GM10266 (cell line): ENCODE results near the gene OR6K3.

Source experiments
- DNase-seq: peaks from one replicate; pipeline ENCODE4 v3.0.0; 2012; ENCODE audit errors: extremely low spot score
- TF ChIP-seq, protein P1 (sequence below): IDR thresholded peaks from 2 replicates; pipeline ENCODE4 v1.5.1; 2012; ENCODE audit warnings: mild to moderate bottlenecking, low read depth; ENCODE audit not compliant: control insufficient read depth, insufficient read depth; ENCODE audit errors: missing control alignments

The OR6K3 gene

DNA sequence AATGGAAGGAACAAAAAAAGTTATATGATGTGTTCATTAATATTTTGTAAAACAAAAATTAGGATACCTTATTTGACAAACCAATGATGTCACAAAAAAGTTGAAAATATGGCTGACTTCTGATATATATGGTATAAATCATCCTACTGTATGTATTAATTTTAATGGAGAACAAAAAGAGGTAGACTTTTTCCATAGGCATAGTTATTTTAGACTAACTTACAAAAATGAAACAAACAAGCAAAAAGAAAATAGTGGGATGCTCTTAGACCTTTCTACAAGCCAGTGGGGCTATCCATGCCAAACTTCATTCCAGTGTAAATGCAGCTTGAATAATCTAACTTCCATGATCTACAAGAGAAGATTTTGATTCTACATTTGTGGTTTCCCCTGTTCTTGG, 33.5 kb downstream of the OR6K3 start:
- TF ChIP-seq, protein P1, sequence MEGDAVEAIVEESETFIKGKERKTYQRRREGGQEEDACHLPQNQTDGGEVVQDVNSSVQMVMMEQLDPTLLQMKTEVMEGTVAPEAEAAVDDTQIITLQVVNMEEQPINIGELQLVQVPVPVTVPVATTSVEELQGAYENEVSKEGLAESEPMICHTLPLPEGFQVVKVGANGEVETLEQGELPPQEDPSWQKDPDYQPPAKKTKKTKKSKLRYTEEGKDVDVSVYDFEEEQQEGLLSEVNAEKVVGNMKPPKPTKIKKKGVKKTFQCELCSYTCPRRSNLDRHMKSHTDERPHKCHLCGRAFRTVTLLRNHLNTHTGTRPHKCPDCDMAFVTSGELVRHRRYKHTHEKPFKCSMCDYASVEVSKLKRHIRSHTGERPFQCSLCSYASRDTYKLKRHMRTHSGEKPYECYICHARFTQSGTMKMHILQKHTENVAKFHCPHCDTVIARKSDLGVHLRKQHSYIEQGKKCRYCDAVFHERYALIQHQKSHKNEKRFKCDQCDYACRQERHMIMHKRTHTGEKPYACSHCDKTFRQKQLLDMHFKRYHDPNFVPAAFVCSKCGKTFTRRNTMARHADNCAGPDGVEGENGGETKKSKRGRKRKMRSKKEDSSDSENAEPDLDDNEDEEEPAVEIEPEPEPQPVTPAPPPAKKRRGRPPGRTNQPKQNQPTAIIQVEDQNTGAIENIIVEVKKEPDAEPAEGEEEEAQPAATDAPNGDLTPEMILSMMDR = no peak
- no peak for DNase-seq

DNA sequence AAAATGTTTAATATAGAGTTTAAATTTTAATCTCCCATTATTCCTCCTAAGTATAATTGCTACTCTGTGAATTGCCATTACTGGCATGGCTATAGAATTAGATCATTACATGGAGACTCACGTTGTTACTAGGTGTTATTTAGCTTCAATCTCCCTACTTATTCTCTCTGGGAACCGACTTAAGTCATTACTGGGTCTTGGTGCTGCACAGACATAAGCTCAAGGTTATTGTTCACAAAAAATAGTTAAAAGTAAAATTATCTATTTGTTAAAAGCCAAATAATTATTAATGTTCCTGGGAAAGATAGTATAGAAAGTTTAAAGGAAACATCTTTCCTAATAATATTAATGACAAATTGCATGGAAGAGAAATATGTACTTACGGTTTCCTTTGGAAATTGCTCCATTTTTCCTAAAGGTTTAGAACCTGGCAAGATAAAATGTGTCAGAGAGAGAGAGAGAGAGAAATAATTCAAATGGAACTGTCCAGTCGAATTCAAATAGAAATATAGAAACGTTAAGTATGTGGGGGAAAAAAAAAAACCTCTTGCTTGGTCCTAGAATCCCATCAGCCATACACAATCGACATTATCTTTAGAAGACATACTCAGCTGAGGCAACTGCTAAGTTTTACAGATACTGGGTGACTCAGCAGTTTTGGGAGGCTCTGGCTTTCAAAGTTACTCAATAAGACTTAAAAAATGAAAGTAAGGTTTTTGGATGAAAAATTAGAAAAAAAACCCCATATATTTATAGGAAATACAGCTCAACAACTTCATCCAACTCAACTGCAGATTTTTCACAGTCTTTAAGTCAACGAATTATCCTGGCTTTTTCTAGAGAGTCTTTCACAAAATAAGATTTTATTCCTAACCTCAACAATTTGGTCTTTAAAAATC, 34.2 kb downstream of the OR6K3 start, which contains the start of gene SPTA1:
SPTA1 (minus strand) TSS at position 605 of the 899 bp plus-strand sequence; CDS start at position 407, 198 bp downstream.
- DNase-seq = no peak
- TF ChIP-seq, protein P1 = no peak

DNA sequence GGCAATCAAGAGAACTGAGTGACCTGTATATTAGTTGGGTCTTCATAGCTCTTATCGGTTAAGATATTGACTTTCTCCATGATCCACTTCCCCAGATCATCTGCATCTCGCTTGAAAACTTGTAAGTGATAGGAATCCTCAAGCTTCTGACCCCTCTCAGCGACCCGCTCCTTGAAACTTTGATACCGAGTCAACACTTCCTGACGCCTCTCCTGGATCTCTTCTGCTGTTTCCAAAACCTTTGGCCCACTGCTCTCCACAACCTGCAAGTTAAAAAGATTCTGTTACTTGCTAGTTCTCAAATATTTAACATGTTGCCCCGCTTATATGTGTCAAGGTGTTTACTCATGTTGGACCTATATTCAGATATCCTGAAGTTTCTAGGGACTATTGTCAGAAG, 35.4 kb downstream of the OR6K3 start:
- TF ChIP-seq, protein P1 = no peak
- DNase-seq = no peak

DNA sequence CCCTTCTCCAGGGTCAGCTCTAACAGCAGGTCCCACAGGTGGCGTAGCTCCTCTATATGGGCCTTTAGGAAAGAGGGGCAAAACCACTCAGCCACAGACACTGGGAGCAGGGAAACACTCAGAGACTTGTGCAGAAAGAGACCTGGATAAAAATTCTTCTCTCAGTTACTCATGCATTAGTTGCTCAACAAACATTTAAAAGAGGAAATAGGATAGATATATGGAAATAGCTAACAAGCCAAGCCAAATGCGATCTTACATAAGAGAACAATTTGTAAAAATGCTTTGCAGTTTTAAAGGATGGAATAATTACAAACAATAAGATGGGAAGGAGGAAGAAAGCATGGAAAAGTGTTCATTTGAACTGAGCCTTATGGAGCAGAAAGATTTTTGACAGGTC, 38.9 kb downstream of the OR6K3 start:
- TF ChIP-seq, protein P1 = no peak
- DNase-seq = no peak

DNA sequence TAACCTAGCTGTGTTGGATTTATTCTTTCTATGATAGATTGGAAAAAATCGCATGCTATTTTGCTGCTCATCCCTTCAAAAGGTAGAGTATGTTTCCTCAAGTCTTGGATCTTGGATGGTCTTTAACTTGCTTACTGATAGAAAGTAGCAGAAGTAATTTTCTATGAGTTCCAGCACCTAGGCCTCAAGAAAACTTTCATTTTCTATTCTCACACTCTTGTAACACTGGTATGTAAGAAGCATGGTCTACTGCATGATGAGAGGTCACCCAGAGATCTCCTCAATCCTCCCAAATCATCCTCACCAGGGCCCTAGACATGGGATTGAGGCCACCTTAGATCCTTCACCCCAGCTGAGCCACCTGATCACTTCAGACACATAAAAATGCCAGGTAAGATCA, 41.2 kb downstream of the OR6K3 start:
- TF ChIP-seq, protein P1 = no peak
- no peak for DNase-seq

DNA sequence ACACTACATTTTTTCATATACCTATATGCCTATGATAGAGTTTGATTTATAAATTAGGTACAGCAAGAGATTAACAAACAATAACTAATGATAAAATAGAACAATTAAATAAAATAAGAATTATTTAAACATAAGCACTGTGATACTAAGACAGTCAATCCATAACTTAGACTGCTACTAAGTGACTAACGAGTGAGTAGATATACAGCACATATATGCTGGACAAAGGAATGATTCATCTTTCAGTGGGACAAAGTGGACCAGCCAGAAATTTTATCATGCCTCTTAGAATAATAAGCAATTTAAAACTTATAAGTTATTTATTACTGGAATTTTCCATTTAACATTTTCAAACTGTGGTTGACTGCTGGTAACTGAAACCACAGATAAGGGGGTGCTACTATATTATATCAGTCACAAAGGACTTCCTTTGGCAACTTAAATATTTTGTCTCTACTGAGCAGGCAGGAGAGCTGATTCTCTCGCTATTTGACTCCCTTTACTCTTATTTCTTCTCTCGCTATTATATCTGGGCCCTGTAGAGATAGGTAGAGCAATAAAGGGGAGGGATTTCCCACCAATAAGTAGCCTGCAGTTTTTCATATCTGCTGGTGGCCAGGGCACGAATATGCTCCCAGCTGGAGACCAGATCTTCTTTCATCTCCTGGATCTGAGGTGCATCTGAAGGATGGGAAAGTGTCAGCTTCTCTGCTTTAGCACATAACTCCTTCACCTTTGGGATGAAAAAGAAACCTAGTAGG, 44.8 kb downstream of the OR6K3 start:
- no peak for DNase-seq
- TF ChIP-seq, protein P1 = no peak
